ENCODE results near the gene APMAP.

Gene APMAP

GRCh38 chr20:24913076-24913628 lies 79.4 kb downstream of the APMAP start:
- TF ChIP-seq ZFX (IDR thresholded peaks at IDR 0.05; ENCODE audit: borderline replicate concordance), result no peak
- no peak for TF ChIP-seq CTCF (IDR thresholded peaks at IDR 0.05)

More at GRCh38 chr20:24913076-24913628, 79.4 kb downstream of the APMAP start:
- no peak overlapping the region for H3K27ac ChIP-seq

Data from 22Rv1 (cell line).